Tibial nerve (tissue), 4 donors: ENCODE results near the gene RAET1E.

Experiments used
- CTCF ChIP-seq, 5 experiments: fragments of 200-600 bp in 3 of 5; fragments of 450-650 bp in 2 of 5; sonication (generic) in 3 of 5; IDR thresholded peaks; one replicate each; pipeline ENCODE4 v1.5.1; 2016 to 2019; ENCODE audit warnings: antibody characterized with exemption in 5 of 5, mild to moderate bottlenecking in 3 of 5, moderate library complexity in 2 of 5
- EP300 ChIP-seq, 2 donors: sonication (generic); formaldehyde crosslinking; IDR thresholded peaks; one replicate each; pipeline ENCODE4 v1.6.1; 2017; ENCODE audit warnings: antibody characterized with exemption in 2 of 2, mild to moderate bottlenecking in 1 of 2
- POLR2A ChIP-seq, 2 donors: fragments of 450-650 bp; IDR thresholded peaks; one replicate each; pipeline ENCODE4 v1.6.1; 2017; ENCODE audit warnings: antibody characterized with exemption in 2 of 2, mild to moderate bottlenecking in 2 of 2, moderate library complexity in 2 of 2

- no peak for TF ChIP-seq CTCF (IDR thresholded peaks at IDR 0.05)
- no peak for TF ChIP-seq EP300 (IDR thresholded peaks at IDR 0.05)
- TF ChIP-seq POLR2A (IDR thresholded peaks at IDR 0.05), result no peak
These were observed 29.9 kb downstream of the RAET1E start for GRCh38 chr6:149867876-149868640.
